Keratinocyte (primary cell): ENCODE measurements around the gene ZNF467. TPM values are rescaled to one million over a fixed set of nuclear protein-coding genes. Genes with fewer than 3 reads are reported as not detected.

Experiments used
- DNase-seq: peaks from one replicate; pipeline ENCODE4 v3.0.0-alpha.2; 2011; ENCODE audit warnings: low read depth, missing footprints, low spot score
- FAIRE-seq: peaks from 2 replicates; lab custom pipeline; 2011; peaks lifted over from hg19 to GRCh38; lab: Jason Lieb, UNC
- H2AFZ ChIP-seq: 2 replicates; pipeline ENCODE4 v1.6.0; 2012; ENCODE audit warnings: low read length, control low read depth, inconsistent platforms; ENCODE audit not compliant: control insufficient read depth
- H3K27ac ChIP-seq: 2 replicates; pipeline ENCODE4 v1.5.1; 2011; ENCODE audit warnings: low read length; ENCODE audit not compliant: control insufficient read depth, insufficient read depth
- H3K27me3 ChIP-seq: 3 replicates; pipeline ENCODE4 v1.6.0; 2011; ENCODE audit warnings: low read length; ENCODE audit not compliant: control insufficient read depth, insufficient read depth; ENCODE audit errors: extremely low read depth
- H3K36me3 ChIP-seq, 2 experiments: 2 replicates in 1 of 2; 3 replicates in 1 of 2; pipeline ENCODE4 v1.5.1; 2011; ENCODE audit warnings: low read length in 2 of 2, mild to moderate bottlenecking in 1 of 2; ENCODE audit not compliant: control insufficient read depth in 2 of 2, insufficient read depth in 2 of 2; ENCODE audit errors: extremely low read depth in 1 of 2
- H3K4me1 ChIP-seq: 3 replicates; pipeline ENCODE4 v1.5.1; 2011; ENCODE audit warnings: low read length; ENCODE audit not compliant: control insufficient read depth, insufficient read depth; ENCODE audit errors: extremely low read depth
- H3K4me2 ChIP-seq: 3 replicates; pipeline ENCODE4 v1.6.0; 2011; ENCODE audit warnings: low read depth, low read length; ENCODE audit not compliant: control insufficient read depth, insufficient read depth; ENCODE audit errors: extremely low read depth
- H3K4me3 ChIP-seq, 3 experiments: fragments of 200-600 bp in 1 of 3; sonication (generic) in 1 of 3; 2 replicates in 2 of 3; 3 replicates in 1 of 3; pipeline ENCODE4 v1.5.1; 2011 to 2016; ENCODE audit warnings: low read length in 3 of 3, mild to moderate bottlenecking in 3 of 3, control low read depth in 2 of 3, inconsistent platforms in 1 of 3, low read depth in 1 of 3, mixed read lengths in 1 of 3, mixed run types in 1 of 3, moderate library complexity in 1 of 3; ENCODE audit not compliant: control insufficient read depth in 2 of 3, insufficient read depth in 2 of 3; ENCODE audit errors: extremely low read depth in 1 of 3
- H3K79me2 ChIP-seq: 2 replicates; pipeline ENCODE4 v1.6.0; 2012; ENCODE audit warnings: low read length; ENCODE audit not compliant: control insufficient read depth, insufficient read depth
- H3K9ac ChIP-seq: 3 replicates; pipeline ENCODE4 v1.6.0; 2011; ENCODE audit warnings: low read length; ENCODE audit not compliant: control insufficient read depth, insufficient read depth; ENCODE audit errors: extremely low read depth
- H3K9me1 ChIP-seq: 3 replicates; pipeline ENCODE4 v1.6.0; 2011; ENCODE audit warnings: low read length; ENCODE audit not compliant: control insufficient read depth, insufficient read depth; ENCODE audit errors: extremely low read depth
- H3K9me3 ChIP-seq: 2 replicates; pipeline ENCODE4 v1.5.1; 2012; ENCODE audit warnings: low read depth, low read length; ENCODE audit not compliant: control insufficient read depth
- H4K20me1 ChIP-seq: 3 replicates; pipeline ENCODE4 v1.6.0; 2011; ENCODE audit warnings: low read length; ENCODE audit not compliant: control insufficient read depth, insufficient read depth; ENCODE audit errors: extremely low read depth
- CTCF ChIP-seq, 3 experiments: IDR thresholded peaks in 1 of 3; conservative IDR thresholded peaks in 1 of 3; optimal IDR thresholded peaks in 1 of 3; 2 replicates in 2 of 3; 3 replicates in 1 of 3; pipeline versions ENCODE3 to v1.5.1; 2011; ENCODE audit warnings: low read length in 3 of 3, mild to moderate bottlenecking in 3 of 3, moderate library complexity in 2 of 3, control low read depth in 1 of 3, inconsistent platforms in 1 of 3; ENCODE audit not compliant: insufficient read depth in 2 of 3; ENCODE audit errors: extremely low read depth in 1 of 3
- EZH2 ChIP-seq: IDR thresholded peaks from one replicate; pipeline ENCODE4 v1.6.1; 2012; ENCODE audit warnings: inconsistent platforms, mild to moderate bottlenecking, low read length, moderate library complexity
- dilution Hi-C: fragments of 300-500 bp; cut with MboI; formaldehyde crosslinking; loops from one replicate; pipeline ENCODE4 v1.7.0; 2020; ENCODE audit warnings: low sequenced_read_pairs; ENCODE audit not compliant: extremely low pct_ligation_motif_present
- polyA plus RNA-seq, 5 experiments: library from polyadenylated mRNA; depleted of rRNA in 3 of 5; stranded (reverse) in 3 of 5; stranded (forward) in 1 of 5; unstranded in 1 of 5; fragments of >200 nt; gene quantifications; 1 replicate in 1 of 5; 2 replicates in 3 of 5; 3 replicates in 1 of 5; pipeline versions ENCODE4 v1.2.1 to v1.2.3, GENCODE V29; 2011 to 2012; ENCODE audit warnings: missing spikeins in 2 of 5, low read depth in 1 of 5, low replicate concordance in 1 of 5

ZNF467 gene
- polyA plus RNA-seq, 1 donor (not counting 4 experiments of a cell fraction or from before 2014, with no cell fraction given): 0.31 TPM

GRCh38 chr7:149735779-149736477, 37.5 kb downstream of the ZNF467 start:
- DNase-seq: no peak
- Histone ChIP-seq H3K4me3 (no peak overlapping the region), H3K4me2 (no peak overlapping the region), H3K27me3 (peaks cover 3% of the 10 kb centered on the region), H3K4me1 (peaks cover 8% of the 10 kb centered on the region), H3K9me3 (no peaks in the 10 kb centered on the region), H3K79me2 (no peaks in the 10 kb centered on the region), H3K9ac (no peak overlapping the region), H3K9me1 (no peaks in the 10 kb centered on the region), H2AFZ (no peak overlapping the region), H3K36me3 (peaks cover 0 to 8% of the 10 kb centered on the region in 2 experiments), H4K20me1 (no peaks in the 10 kb centered on the region), H3K27ac (no peak overlapping the region)
- dilution Hi-C loops: no loop called here
- TF ChIP-seq CTCF (optimal IDR thresholded peaks at IDR 0.05 in 1 of 3, IDR thresholded peaks at IDR 0.05 in 1 of 3, conservative IDR thresholded peaks at IDR 0.05 in 1 of 3; ENCODE audit: extremely low read depth in 1 of 3, insufficient read depth in 2 of 3, low read length in 3 of 3) (no peak), EZH2 (no peak)
- FAIRE-seq: no peak

DNA sequence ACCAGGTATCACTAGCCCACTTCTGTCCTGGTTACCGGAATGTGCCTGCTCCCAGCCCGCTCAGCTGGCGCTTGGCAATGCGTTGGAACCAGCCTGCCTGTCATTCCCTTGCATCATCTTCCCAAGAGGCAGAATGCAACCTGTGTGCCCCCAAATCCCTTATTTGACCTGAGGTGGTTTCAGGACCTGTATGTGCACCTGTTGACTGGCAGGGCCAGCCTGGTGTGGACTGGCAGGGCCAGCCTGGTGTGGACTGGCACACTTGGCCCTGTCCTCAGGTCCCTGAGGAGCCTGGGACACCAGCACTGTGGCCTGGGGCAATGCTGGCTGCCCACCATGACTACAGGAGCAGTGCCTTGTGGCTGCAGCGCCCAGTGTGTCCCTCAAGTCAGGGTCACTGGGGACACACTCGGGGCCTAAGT, 38.2 kb downstream of the ZNF467 start:
- no peak overlapping the region for H2AFZ ChIP-seq
- H3K9ac ChIP-seq: no peak overlapping the region
- H3K4me2 ChIP-seq: no peak overlapping the region
- H3K9me3 ChIP-seq: no peaks in the 10 kb centered on the region
- no peak overlapping the region for H3K27ac ChIP-seq
- H3K4me1 ChIP-seq: peaks cover 8% of the 10 kb centered on the region
- peaks cover 0 to 10% of the 10 kb centered on the region in 2 experiments for H3K36me3 ChIP-seq
- peaks cover 3% of the 10 kb centered on the region for H3K27me3 ChIP-seq
- no peak for TF ChIP-seq CTCF (optimal IDR thresholded peaks at IDR 0.05 in 1 of 3, IDR thresholded peaks at IDR 0.05 in 1 of 3, conservative IDR thresholded peaks at IDR 0.05 in 1 of 3; ENCODE audit: extremely low read depth in 1 of 3, insufficient read depth in 2 of 3, low read length in 3 of 3)
- TF ChIP-seq EZH2: no peak
- no peaks in the 10 kb centered on the region for H4K20me1 ChIP-seq
- H3K79me2 ChIP-seq: no peaks in the 10 kb centered on the region
- no peaks in the 10 kb centered on the region for H3K9me1 ChIP-seq
- FAIRE-seq: no peak
- DNase-seq: no peak
- dilution Hi-C loops: no loop called here
- no peak overlapping the region for H3K4me3 ChIP-seq
